HFF-Myc (cell line): ENCODE data around the gene INCA1.

Experiments
- DNase-seq: peaks from one replicate; pipeline ENCODE4 v3.0.0-alpha.2; 2011; ENCODE audit warnings: low read depth; ENCODE audit errors: extremely low read depth
- H3K4me3 ChIP-seq: replicated peaks from 2 replicates; pipeline ENCODE4 v1.5.1; 2011; ENCODE audit warnings: low read depth, mild to moderate bottlenecking, control low read depth, low read length
- CTCF ChIP-seq: IDR thresholded peaks from 2 replicates; pipeline ENCODE4 v1.5.1; 2012; ENCODE audit warnings: mild to moderate bottlenecking, low read depth, low read length, control low read depth; ENCODE audit errors: missing control alignments

Gene INCA1

GRCh38 chr17:4949321-4950074 is 47.8 kb downstream of the INCA1 start:
- H3K4me3 ChIP-seq, result peak overlapping the region; percentile 97
- DNase-seq, result no peak
- TF ChIP-seq CTCF, result no peak

- no peak for DNase-seq
- peak overlapping the region; percentile 97 for H3K4me3 ChIP-seq
- TF ChIP-seq CTCF, result no peak
Observed at GRCh38 chr17:4948931-4949320, 48.4 kb downstream of the INCA1 start.

- H3K4me3 ChIP-seq, result peak within 1 kb of the TSS; percentile 97
- peak; percentile 67 for DNase-seq
- TF ChIP-seq CTCF, result no peak
Observed at GRCh38 chr17:4948166-4948930, 49.0 kb downstream of the INCA1 start, which contains the start of gene PFN1. TSS of gene PFN1 (minus strand) at chr17:4948530. CDS start at chr17:4948394, 136 bp downstream.

GRCh38 chr17:4947411-4948165 is 49.7 kb downstream of the INCA1 start:
- DNase-seq, result no peak
- peak overlapping the region; percentile 97 for H3K4me3 ChIP-seq
- TF ChIP-seq CTCF, result no peak

GRCh38 chr17:4947010-4947410 is 50.3 kb downstream of the INCA1 start:
- no peak for TF ChIP-seq CTCF
- DNase-seq, result no peak
- H3K4me3 ChIP-seq, result peak overlapping the region; percentile 97

GRCh38 chr17:4946312-4946976 is 50.9 kb downstream of the INCA1 start:
- TF ChIP-seq CTCF, result no peak
- DNase-seq, result no peak
- peak overlapping the region; percentile 97 for H3K4me3 ChIP-seq
